ENCODE results near the gene EVL.

Gene EVL

GRCh38 chr14:100084591-100084990 is 19.4 kb downstream of the EVL start:
- DNase-seq (ENCODE audit: low read depth) = no peak

DNA sequence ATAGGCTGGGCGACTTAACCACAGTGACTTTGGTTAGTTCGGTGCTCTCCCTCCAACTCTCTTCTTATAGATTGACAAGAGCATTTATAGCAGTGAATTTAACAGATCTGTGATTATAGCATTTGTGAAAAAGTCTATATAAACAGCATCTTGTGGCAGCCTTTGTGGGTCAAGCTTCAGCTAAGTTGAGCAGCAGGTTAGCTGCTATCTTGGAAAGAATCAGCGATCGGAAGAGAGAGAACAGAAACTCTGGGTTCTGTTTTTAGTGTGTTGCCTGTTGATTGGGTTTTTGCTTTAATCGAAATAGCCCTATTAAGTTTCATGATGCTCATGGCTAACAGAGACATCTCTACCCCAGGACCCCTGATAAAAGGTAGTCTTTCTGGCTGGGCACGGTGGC is 20.2 kb downstream of the EVL start:
- no peak for DNase-seq (ENCODE audit: low read depth)

DNA sequence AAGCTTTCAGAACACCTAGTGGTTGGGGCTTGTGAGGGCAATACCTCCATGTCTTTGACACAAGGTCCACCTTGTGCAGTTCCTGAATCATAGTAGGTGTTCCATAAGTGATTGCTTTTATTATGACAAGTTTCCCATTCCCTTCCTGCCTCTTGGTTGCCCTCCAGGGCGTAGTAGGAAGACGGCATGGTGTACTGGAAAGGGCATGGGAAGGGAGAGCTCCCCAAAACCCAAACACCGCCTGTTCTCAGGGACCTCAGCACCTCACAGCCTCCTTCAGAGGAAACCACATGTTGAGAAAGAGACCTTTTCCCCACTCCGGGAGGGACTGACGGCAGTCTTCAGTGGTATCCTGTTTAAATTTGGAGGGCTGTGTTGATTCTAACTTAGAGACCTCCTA is 21.1 kb downstream of the EVL start:
- DNase-seq (ENCODE audit: low read depth) = no peak

GRCh38 chr14:100088226-100088625 is 23.0 kb downstream of the EVL start:
- no peak for DNase-seq (ENCODE audit: low read depth)

- no peak for DNase-seq (ENCODE audit: low read depth)
These were observed 26.2 kb downstream of the EVL start for GRCh38 chr14:100091386-100091785.

DNA sequence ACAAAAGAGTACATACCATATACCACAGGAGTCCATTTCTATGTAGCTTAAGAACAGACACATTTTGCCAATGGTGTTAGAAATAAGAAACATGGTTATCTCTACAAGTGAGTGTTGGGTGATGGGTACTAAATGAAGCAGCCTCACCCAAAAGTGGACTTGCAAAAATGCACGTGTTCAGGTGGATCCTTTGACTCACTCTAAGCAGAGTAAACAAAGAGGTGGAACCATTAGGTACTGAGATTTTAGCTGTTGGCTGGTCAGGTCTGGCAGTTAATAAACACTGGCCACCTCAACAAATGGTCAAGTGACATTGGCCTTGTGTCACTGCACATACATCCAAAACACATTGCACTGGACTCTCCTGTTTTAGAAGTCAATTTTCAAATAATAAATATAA is 27.6 kb downstream of the EVL start:
- DNase-seq (ENCODE audit: low read depth) = no peak

DNA sequence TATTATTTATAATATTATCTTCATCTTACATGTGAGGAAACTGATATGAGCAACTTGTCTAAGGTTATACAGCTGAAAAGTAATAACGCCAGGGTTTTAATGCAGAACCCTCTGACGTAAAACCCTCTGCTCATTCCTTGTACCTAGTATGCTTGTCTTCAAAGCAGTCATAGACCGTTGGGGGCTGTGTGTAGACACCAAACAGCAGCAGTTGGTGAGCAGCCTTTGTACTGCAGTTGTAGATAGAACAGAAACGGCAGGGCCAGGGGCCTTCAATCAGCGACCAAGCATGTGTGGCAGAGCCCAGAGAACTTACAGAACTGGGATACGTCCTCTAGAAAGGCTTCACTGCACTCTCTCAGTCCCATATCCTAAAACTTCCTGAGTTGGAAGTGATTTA is 28.1 kb downstream of the EVL start:
- DNase-seq (ENCODE audit: low read depth) = no peak

DNA sequence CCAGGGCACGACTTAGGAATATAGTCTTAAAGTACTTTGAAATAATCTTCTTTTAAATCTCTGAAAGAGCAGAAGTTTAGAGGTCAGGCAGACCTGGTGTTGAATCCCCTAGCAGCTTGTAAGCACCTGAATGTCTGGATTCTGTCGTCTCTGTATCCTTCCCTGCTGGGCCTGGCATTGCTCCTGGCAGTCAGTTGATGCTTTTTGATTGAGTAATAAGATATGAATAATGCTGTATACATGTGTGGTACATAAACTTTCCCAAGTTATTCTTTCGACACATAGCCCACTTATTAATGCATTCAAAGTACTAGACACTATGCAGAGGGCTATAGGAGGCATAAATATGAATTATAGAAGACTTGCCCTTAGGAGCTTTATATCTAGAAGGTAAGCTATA is 31.4 kb downstream of the EVL start:
- DNase-seq (ENCODE audit: low read depth) = no peak

DNA sequence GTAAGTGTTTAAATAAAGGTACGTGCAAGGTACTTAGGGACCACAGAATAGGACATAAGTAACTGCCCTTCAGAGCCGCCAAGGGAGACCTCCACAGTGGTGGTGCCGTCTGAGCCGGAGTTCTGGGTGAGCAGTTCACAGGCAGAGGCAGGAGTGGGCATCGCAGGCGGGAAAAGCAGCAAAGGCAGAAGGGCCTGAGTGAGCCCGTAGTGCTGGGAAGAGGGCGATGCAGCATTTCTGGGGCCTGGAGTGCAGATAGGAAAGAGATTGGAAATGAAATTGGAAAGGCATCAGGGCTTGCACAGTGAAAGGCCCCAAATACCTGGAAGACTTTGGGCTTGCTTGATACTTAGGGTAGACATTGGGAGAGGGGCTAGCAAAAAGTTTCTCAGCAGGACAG is 32.9 kb downstream of the EVL start:
- no peak for DNase-seq (ENCODE audit: low read depth)

- no peak for DNase-seq (ENCODE audit: low read depth)
These were observed 34.9 kb downstream of the EVL start for GRCh38 chr14:100100032-100100703.

GRCh38 chr14:100102156-100102785 is 37.0 kb downstream of the EVL start:
- DNase-seq (ENCODE audit: low read depth) = no peak

GRCh38 chr14:100103250-100104005 is 38.2 kb downstream of the EVL start:
- DNase-seq (ENCODE audit: low read depth) = no peak

- no peak for DNase-seq (ENCODE audit: low read depth)
These were observed 38.8 kb downstream of the EVL start for GRCh38 chr14:100104006-100104352.

- DNase-seq (ENCODE audit: low read depth) = no peak
These were observed 39.5 kb downstream of the EVL start for GRCh38 chr14:100104523-100105300.

DNA sequence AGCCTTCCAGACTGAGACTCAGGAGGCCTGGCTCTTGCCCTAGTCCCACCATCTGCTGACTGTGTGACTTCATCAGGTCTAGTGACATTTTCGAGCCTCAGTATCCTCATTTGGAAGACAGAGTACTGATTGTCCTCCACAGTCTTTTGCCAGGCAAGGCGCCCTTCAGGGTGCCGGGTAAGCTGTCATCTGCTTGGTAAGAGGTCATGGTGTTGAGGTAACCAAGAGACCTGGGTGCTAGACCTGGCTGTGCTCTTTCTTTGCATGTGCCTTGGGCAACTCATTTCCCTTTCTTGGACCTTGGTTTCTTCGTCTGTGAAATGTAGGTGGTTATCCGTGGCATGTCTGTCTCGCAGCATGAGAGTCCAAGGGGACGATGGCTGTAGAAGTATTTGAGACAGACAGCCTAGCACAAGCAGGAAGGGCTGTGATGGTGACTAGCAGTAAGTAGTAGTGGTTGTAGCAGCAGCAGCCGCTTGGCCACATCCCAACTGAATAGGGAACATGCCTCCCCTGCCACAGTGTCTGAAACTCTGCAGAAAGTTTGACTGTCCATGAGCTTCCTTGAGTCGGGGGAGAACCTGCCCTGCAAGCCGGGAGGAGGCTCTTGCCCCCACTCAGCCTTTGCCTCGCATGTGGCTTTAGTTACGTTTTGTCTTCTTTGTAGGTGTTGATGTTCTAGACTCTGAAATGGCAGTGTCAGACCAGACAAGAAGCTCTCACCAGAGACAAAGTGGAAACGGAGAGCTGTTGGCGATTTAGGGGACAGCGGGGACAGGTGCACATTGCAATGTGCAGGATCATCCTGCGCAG is 40.3 kb downstream of the EVL start:
- no peak for DNase-seq (ENCODE audit: low read depth)

GRCh38 chr14:100106250-100107112 is 41.3 kb downstream of the EVL start:
- DNase-seq (ENCODE audit: low read depth) = no peak

- no peak for DNase-seq (ENCODE audit: low read depth)
These were observed 42.0 kb downstream of the EVL start for GRCh38 chr14:100107236-100107635.

DNA sequence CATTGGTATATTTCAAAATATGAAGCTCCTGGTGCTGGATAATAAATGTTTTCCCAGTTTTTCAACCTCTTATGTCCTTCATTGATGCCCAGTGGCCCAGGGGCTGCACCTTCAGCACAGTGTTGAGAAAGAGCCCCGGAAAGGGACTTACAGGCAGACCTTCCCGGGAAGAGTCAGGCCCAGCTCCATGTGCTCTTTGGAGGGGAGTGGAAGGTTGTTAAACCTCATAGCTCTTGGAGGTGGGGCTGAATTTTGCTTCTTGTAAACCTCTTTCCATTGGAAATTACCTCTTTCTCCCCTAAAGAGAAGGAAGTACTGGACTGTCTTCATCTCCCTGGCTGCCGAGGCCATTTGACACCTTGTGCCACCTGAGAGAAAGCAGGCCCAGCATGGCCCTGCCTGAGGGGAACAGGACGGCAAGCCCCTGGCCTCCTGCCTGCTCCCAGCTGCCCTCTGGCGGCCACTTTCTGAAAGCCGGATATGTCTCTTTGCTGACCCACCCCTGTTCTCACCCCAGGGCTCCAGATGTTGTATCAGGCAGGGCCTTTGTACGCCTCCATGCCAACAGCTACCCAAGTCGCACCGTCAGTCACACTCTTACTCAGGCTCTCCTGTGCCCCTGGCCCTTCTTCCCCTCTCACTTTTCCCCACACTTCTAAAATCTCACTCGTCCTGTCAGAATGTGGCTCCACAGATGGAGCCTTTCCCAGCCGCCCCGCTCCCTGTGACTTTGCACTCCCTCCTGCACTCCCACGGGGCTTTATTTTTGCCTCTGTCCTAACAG is 43.0 kb downstream of the EVL start:
- peak; percentile 87 for DNase-seq (ENCODE audit: low read depth)

DNA sequence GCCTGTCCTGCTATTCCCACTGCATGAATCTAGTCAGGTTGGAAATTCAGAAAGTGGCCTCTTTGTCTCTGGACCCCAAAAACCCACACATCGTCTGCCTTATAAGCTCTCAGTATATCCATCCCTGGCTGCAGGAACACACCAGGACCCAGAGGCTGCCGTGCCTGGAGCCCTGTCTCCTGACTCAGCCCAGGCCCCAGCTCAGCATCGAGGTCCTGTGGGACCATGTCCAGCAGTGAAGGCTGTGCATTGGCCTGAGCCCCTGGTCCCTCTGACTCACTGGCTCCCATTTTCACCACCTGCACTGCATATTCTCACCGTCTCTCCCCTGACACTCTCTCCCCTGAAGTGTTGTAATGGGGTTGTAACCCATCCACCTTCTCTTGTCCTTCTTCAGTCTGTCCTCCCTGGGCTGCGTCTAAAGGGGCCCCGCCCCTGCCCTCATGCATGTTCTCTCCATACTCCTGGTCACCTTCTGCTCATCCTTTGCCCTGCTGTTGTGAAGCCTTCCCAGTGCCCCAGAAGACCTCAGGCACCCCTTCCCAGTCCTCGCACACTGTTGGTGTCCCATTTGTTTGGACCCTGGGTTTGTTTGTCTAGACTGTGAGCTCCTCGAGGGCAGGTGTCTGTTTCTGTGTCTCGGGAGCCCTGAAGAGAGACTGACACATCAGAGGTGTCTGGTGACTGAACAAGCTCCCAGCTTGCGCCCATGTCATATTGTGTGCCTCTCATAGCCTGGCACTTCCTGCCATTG is 43.8 kb downstream of the EVL start:
- DNase-seq (ENCODE audit: low read depth) = no peak
